Fibroblast of lung (primary cell): ENCODE measurements around the gene FRAT2. TPM values are rescaled to one million over a fixed set of nuclear protein-coding genes. Genes with fewer than 3 reads are reported as not detected.

Experiments used
- DNase-seq, 2 donors: peaks; one replicate each; pipeline versions ENCODE4 v3.0.0 to v3.0.0-alpha.2; 2010; ENCODE audit warnings: low read depth in 2 of 2
- H2AFZ ChIP-seq: 2 replicates; pipeline ENCODE4 v1.5.1; 2012; ENCODE audit warnings: low read length, control low read depth, inconsistent platforms
- H3K27ac ChIP-seq: 2 replicates; pipeline ENCODE4 v1.5.1; 2011; ENCODE audit warnings: low read length, control low read depth; ENCODE audit not compliant: insufficient read depth
- H3K27me3 ChIP-seq: 2 replicates; pipeline ENCODE4 v1.5.1; 2011; ENCODE audit warnings: mild to moderate bottlenecking, low read length; ENCODE audit not compliant: control insufficient read depth, insufficient read depth
- H3K36me3 ChIP-seq: 2 replicates; pipeline ENCODE4 v1.5.1; 2011; ENCODE audit warnings: low read length; ENCODE audit not compliant: control insufficient read depth, insufficient read depth
- H3K4me1 ChIP-seq: 2 replicates; pipeline ENCODE4 v1.5.1; 2011; ENCODE audit warnings: low read length; ENCODE audit not compliant: control insufficient read depth, insufficient read depth; ENCODE audit errors: extremely low read depth
- H3K4me2 ChIP-seq: 2 replicates; pipeline ENCODE4 v1.5.1; 2011; ENCODE audit warnings: low read length, control low read depth; ENCODE audit not compliant: insufficient read depth; ENCODE audit errors: extremely low read depth
- H3K4me3 ChIP-seq, 4 experiments: fragments of 200-600 bp in 1 of 4; sonication (generic) in 1 of 4; replicated peaks in 1 of 4; 2 replicates each; pipeline ENCODE4 v1.5.1; 2011 to 2016; ENCODE audit warnings: low read length in 4 of 4, low read depth in 3 of 4, mild to moderate bottlenecking in 3 of 4, control low read depth in 2 of 4, inconsistent platforms in 1 of 4, mixed read lengths in 1 of 4; ENCODE audit not compliant: insufficient read depth in 1 of 4; ENCODE audit errors: control extremely low read depth in 1 of 4
- H3K79me2 ChIP-seq: 2 replicates; pipeline ENCODE4 v1.5.1; 2012; ENCODE audit warnings: mild to moderate bottlenecking, low read length, inconsistent platforms; ENCODE audit not compliant: control insufficient read depth, insufficient read depth
- H3K9ac ChIP-seq: 2 replicates; pipeline ENCODE4 v1.5.1; 2011; ENCODE audit warnings: mild to moderate bottlenecking, low read length, control low read depth; ENCODE audit not compliant: insufficient read depth
- H3K9me3 ChIP-seq: 2 replicates; pipeline ENCODE4 v1.5.1; 2012; ENCODE audit warnings: low read depth, low read length; ENCODE audit not compliant: control insufficient read depth, insufficient read depth
- H4K20me1 ChIP-seq: 2 replicates; pipeline ENCODE4 v1.5.1; 2011; ENCODE audit warnings: low read length; ENCODE audit not compliant: control insufficient read depth, insufficient read depth; ENCODE audit errors: extremely low read depth
- CTCF ChIP-seq, 2 donors: IDR thresholded peaks in 1 of 2; conservative IDR thresholded peaks in 1 of 2; 1 replicate in 1 of 2; 2 replicates in 1 of 2; pipeline ENCODE4 v1.5.1; 2011 to 2012; ENCODE audit warnings: low read length in 2 of 2, control low read depth in 1 of 2, inconsistent platforms in 1 of 2, low read depth in 1 of 2, mild to moderate bottlenecking in 1 of 2
- EZH2 ChIP-seq: IDR thresholded peaks from 2 replicates; pipeline ENCODE4 v1.5.1; 2012; ENCODE audit warnings: low read length, control low read depth, mild to moderate bottlenecking; ENCODE audit errors: missing control alignments
- polyA plus RNA-seq, 2 donors: library from polyadenylated mRNA; depleted of rRNA in 1 of 2; stranded (reverse) in 1 of 2; unstranded in 1 of 2; fragments of >200 nt; gene quantifications; 2 replicates each; pipeline ENCODE4 v1.2.1, GENCODE V29; 2011 to 2012; ENCODE audit warnings: missing spikeins in 1 of 2
- total RNA-seq: library from RNA; depleted of rRNA; stranded (reverse); fragments of >200 nt; gene quantifications from 2 replicates; pipeline ENCODE4 v1.2.1, GENCODE V29; 2014

The FRAT2 gene
- total and polyA plus RNA-seq, 2 donors (not counting 1 experiment from before 2014, with no cell fraction given) = 2.0 to 5.3 TPM

- Histone ChIP-seq H3K27me3 (no peaks in the 10 kb centered on the region), H3K4me2 (no peak overlapping the region), H3K9me3 (no peaks in the 10 kb centered on the region), H3K27ac (no peak overlapping the region), H3K36me3 (no peaks in the 10 kb centered on the region), H2AFZ (no peak overlapping the region), H3K4me3 (no peak overlapping the region), H3K79me2 (peaks cover 2% of the 10 kb centered on the region), H3K9ac (no peak overlapping the region), H4K20me1 (no peaks in the 10 kb centered on the region), H3K4me1 (peaks cover 2% of the 10 kb centered on the region)
- TF ChIP-seq EZH2 (no peak), CTCF (conservative IDR thresholded peaks at IDR 0.05 in 1 of 2, IDR thresholded peaks at IDR 0.05 in 1 of 2; ENCODE audit: low read depth in 1 of 2, low read length in 2 of 2) (no peak)
- DNase-seq = no peak
These were observed 6.9 kb downstream of the FRAT2 start for GRCh38 chr10:97327348-97328294.

- Histone ChIP-seq H3K4me2 (no peak overlapping the region), H3K79me2 (no peaks in the 10 kb centered on the region), H3K36me3 (no peaks in the 10 kb centered on the region), H3K27ac (no peak overlapping the region), H3K9me3 (no peaks in the 10 kb centered on the region), H3K9ac (no peak overlapping the region), H3K27me3 (no peaks in the 10 kb centered on the region), H3K4me1 (no peaks in the 10 kb centered on the region), H4K20me1 (no peaks in the 10 kb centered on the region), H3K4me3 (no peak overlapping the region), H2AFZ (no peak overlapping the region)
- no peak for DNase-seq
- TF ChIP-seq EZH2 (no peak), CTCF (conservative IDR thresholded peaks at IDR 0.05 in 1 of 2, IDR thresholded peaks at IDR 0.05 in 1 of 2; ENCODE audit: low read depth in 1 of 2, low read length in 2 of 2) (no peak)
These were observed 8.8 kb downstream of the FRAT2 start for GRCh38 chr10:97325754-97326153.

GRCh38 chr10:97323501-97323900 lies 11.0 kb downstream of the FRAT2 start:
- TF ChIP-seq EZH2 = no peak
- no peak for TF ChIP-seq CTCF (conservative IDR thresholded peaks at IDR 0.05 in 1 of 2, IDR thresholded peaks at IDR 0.05 in 1 of 2; ENCODE audit: low read depth in 1 of 2, low read length in 2 of 2)
- no peak overlapping the region for H2AFZ ChIP-seq

More at GRCh38 chr10:97323501-97323900, 11.0 kb downstream of the FRAT2 start:
- Histone ChIP-seq H3K9ac (no peak overlapping the region), H3K9me3 (no peaks in the 10 kb centered on the region), H3K36me3 (no peaks in the 10 kb centered on the region), H3K4me2 (no peak overlapping the region), H3K4me3 (no peak overlapping the region), H3K4me1 (peaks cover 4% of the 10 kb centered on the region), H3K27me3 (no peaks in the 10 kb centered on the region), H3K79me2 (no peaks in the 10 kb centered on the region), H3K27ac (no peak overlapping the region), H4K20me1 (no peaks in the 10 kb centered on the region)
- DNase-seq = no peak
